Measurements from ENCODE around the gene MYBPC1.

GRCh38 chr12:101714877-101715444 lies 120.2 kb downstream of the MYBPC1 start:
- TF ChIP-seq, protein P1, sequence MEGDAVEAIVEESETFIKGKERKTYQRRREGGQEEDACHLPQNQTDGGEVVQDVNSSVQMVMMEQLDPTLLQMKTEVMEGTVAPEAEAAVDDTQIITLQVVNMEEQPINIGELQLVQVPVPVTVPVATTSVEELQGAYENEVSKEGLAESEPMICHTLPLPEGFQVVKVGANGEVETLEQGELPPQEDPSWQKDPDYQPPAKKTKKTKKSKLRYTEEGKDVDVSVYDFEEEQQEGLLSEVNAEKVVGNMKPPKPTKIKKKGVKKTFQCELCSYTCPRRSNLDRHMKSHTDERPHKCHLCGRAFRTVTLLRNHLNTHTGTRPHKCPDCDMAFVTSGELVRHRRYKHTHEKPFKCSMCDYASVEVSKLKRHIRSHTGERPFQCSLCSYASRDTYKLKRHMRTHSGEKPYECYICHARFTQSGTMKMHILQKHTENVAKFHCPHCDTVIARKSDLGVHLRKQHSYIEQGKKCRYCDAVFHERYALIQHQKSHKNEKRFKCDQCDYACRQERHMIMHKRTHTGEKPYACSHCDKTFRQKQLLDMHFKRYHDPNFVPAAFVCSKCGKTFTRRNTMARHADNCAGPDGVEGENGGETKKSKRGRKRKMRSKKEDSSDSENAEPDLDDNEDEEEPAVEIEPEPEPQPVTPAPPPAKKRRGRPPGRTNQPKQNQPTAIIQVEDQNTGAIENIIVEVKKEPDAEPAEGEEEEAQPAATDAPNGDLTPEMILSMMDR (tag by site-specific recombination; IDR thresholded peaks at IDR 0.05): no peak
- no peak for TF ChIP-seq ZNF639 (tag by site-specific recombination; IDR thresholded peaks at IDR 0.05)
- TF ChIP-seq ZBTB7A (tag by site-specific recombination; IDR thresholded peaks at IDR 0.05; ENCODE audit: low read depth): no peak
- no peak for TF ChIP-seq ZNF202 (tag by site-specific recombination; IDR thresholded peaks at IDR 0.05; ENCODE audit: borderline replicate concordance)

All from HEK293 (cell line).